GM12873 (cell line): Measurements from ENCODE around the gene ABCD3.

Experiments used
- TF ChIP-seq, protein P1 (sequence below): IDR thresholded peaks from 2 replicates; pipeline ENCODE4 v1.5.1; 2012; ENCODE audit warnings: low read depth, mild to moderate bottlenecking, moderate library complexity, low read length, control low read depth; ENCODE audit not compliant: insufficient read depth; ENCODE audit errors: missing control alignments

Gene ABCD3

DNA sequence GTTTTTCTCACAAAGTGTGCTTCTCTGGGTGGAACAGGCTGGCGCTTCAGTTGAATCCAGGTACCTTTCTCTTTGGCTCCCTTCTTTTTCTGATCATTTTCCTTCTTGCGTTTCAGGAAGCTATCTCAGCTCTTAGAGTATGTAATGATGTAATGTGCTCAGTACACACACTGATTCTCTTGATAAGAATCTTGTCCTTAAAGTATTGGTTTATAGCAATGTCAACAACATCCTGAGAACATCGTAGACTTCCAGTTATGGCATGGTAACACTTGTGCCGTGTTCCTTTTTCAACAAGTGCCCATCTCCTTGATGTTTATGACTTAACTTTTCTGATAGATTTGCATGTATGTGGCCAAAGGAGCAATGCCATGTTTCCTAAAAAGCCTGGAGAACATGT is 11.7 kb upstream of the ABCD3 start:
- TF ChIP-seq, protein P1, sequence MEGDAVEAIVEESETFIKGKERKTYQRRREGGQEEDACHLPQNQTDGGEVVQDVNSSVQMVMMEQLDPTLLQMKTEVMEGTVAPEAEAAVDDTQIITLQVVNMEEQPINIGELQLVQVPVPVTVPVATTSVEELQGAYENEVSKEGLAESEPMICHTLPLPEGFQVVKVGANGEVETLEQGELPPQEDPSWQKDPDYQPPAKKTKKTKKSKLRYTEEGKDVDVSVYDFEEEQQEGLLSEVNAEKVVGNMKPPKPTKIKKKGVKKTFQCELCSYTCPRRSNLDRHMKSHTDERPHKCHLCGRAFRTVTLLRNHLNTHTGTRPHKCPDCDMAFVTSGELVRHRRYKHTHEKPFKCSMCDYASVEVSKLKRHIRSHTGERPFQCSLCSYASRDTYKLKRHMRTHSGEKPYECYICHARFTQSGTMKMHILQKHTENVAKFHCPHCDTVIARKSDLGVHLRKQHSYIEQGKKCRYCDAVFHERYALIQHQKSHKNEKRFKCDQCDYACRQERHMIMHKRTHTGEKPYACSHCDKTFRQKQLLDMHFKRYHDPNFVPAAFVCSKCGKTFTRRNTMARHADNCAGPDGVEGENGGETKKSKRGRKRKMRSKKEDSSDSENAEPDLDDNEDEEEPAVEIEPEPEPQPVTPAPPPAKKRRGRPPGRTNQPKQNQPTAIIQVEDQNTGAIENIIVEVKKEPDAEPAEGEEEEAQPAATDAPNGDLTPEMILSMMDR = no peak

DNA sequence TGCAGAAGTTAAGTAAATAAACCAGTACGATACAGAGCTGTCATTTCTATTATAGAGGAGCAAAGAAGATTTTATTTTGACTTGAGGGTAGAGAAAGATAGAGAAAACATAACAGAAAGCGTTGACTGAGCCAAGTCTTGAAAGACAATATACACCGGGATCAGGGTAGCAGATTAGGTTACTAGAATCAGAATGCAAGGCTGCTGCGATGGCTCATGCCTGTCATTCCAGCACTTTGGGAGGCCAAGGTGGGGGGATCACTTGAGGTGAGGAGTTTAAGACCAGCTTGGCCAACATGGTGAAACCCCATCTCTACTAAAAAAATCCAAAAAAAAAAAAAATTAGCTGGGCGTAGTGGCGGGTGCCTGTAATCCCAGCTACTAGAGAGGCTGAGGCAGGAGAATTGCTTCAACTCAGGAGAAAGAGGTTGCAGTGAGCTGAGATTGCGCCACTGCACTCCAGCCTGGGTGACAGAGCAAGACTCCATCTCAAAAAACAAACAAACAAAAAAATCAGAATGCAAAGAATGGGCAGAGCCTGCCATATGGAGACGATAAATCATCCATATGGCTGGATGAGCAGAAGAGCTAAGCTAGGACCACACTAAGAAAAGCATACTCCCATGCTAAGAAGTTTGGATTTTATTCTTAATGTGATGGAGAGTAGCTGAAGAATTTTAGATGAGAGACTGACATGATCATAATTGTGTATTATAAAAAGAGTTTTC is 9.9 kb upstream of the ABCD3 start:
- TF ChIP-seq, protein P1 = no peak

DNA sequence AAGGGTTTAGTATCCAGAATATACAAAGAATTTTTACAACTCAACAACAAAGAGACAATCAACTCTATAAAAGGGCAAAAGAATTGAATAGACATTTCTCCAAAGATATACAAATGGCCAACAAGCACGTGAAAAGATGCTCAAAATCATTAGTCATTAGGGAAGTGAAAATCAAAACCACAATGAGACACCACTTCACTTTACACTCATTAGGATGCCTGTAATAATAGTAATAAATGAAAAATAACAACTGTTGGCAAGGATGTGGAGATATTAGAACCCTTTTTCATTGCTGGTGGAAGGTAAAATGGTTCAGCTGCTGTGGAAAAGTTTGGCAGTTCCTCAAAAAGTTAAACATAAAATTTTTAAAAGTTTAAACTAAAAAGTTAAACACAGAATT is 7.0 kb upstream of the ABCD3 start:
- TF ChIP-seq, protein P1 = no peak

DNA sequence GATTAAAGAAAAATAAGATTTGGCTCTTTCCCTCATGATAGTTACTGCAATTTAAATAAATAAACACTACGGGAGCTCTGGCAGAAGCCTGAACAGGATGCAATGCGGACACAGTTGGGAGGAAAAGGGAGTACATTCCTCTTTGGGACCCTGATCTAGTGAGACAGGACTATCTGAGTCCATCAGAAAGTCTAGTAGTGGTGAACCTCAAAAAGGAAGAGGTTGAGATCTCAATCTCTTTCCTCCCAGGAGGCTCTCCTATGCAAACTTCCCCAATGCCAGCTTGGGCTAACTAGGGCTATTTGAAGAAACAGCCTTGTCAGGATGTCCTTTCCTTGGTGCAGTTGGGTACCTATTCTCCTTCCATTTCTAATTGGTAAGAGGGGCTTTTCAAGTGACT is 4.9 kb upstream of the ABCD3 start:
- TF ChIP-seq, protein P1 = no peak

DNA sequence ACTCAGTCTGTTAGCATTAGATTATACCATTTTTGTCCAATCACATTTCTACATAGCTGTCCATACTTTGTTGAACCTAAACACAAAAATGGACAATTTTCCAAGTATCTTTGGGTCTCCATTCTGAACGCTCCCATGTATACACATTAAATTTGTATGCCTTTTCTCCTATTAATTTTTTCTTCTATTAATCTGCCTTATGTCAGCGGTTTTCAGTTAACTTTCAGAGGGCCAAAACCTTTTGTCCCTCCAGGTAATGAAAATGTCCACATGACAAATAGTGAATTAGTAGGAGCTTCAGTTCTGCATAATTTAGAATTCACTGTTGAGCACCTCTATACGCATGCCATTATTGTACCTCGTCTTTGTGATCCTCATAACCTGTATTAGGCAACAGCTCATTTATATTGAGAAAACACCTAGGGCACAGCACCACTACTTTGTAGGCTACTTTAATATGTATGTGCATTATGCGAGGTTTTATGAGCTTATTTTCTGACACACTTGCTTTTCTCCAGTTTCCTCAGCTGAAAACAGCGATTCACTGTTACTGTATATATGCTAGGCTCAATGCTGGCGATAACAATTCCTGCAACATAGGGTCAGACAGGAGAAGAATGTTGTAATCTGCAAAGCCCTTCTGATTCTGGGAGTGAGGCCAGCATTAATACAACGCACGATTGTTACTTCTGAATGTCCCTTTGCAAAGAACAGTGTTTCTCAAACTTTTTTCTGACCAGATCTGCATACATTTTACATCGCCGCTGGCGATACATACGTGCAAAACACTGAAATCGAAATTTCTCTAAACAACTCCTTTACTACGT is 1.1 kb upstream of the ABCD3 start:
- TF ChIP-seq, protein P1 = no peak

DNA sequence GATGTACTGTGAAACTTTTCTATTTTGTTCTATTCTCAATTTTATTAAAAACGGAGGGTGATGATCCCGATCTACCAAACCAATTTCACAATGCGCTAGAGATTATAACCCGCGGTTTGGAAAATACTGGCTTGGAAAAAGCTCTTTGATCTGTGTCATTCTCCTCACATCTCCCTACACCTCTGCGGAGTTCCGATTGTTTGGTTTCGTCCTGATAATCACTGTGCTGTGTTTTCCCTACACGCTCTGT is 536 bp upstream of the ABCD3 start:
- TF ChIP-seq, protein P1 = no peak

DNA sequence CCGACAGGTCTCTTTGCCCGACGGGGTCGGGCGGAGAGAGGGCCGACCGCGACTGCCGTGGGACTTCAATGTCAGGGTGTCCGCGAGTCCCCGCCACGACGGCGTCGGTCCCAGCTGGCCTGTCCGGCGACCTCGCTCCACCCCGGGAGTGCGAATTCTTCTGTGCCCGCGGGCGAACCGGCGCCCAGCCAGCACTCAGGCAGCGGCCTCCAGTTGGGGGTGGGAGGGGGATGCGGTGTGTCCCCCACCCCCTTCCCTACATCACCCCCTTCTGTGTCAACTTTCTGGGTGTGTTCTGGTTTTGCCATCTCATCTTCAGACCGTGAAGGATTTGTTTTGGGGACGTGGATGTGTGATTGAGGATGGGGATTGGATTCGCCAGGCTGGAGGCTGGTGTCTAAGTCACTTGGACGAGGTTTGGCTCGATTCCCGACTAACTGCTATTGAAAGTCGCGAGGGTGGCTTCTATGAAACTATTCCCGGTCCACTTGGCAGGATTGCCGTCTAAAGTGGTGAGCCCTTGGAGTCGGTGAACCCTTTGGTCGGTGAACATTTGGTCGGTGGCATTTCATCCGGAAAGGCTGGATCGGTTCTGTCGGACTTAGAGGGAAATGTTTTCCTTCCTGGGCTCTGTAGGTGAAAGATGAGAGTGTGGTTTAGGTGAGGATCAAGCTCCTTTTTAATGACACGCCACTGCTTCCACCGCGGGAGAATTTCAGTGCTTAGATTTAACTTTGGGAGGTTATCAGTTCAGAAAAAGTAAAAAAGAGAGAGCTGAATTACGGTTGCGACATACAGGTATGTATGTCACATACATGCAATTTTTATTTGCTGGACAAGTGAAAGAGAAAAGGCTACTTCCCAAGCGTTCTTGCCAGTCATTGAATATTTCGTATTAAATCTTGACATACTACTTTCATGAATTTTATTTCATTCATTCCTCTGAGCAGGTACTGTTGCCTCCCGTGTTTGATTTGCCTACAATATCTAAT is 771 bp downstream of the ABCD3 start:
- TF ChIP-seq, protein P1 = no peak
